HG02973 (cell line): ENCODE data around the gene THSD4.

ENCODE experiments used
- ATAC-seq: cut with Tn5 transposase; IDR thresholded peaks from one replicate; pipeline ENCODE4 v1.9.1; 2021; ENCODE audit warnings: moderate library complexity; ENCODE audit not compliant: unreplicated experiment

Gene THSD4

GRCh38 chr15:71756599-71757352 is 641.5 kb downstream of the THSD4 start:
- no peak for ATAC-seq

GRCh38 chr15:71757741-71758530 is 642.7 kb downstream of the THSD4 start:
- ATAC-seq: no peak

- no peak for ATAC-seq
These were observed 643.4 kb downstream of the THSD4 start for GRCh38 chr15:71758711-71759110.

- no peak for ATAC-seq
These were observed 645.6 kb downstream of the THSD4 start for GRCh38 chr15:71760852-71761251.

- no peak for ATAC-seq
These were observed 646.4 kb downstream of the THSD4 start for GRCh38 chr15:71761649-71762048.

GRCh38 chr15:71768184-71768583 is 652.9 kb downstream of the THSD4 start:
- no peak for ATAC-seq

GRCh38 chr15:71773206-71773859 is 658.1 kb downstream of the THSD4 start:
- no peak for ATAC-seq

GRCh38 chr15:71775856-71776255 is 660.6 kb downstream of the THSD4 start:
- no peak for ATAC-seq

- ATAC-seq: no peak
These were observed 661.0 kb downstream of the THSD4 start for GRCh38 chr15:71776304-71776703.

- ATAC-seq: no peak
These were observed 662.1 kb downstream of the THSD4 start for GRCh38 chr15:71777216-71777943.

- no peak for ATAC-seq
These were observed 664.0 kb downstream of the THSD4 start for GRCh38 chr15:71779073-71779797.

GRCh38 chr15:71780115-71780976 is 665.1 kb downstream of the THSD4 start:
- no peak for ATAC-seq

- ATAC-seq: no peak
These were observed 666.1 kb downstream of the THSD4 start for GRCh38 chr15:71781179-71781964.

- no peak for ATAC-seq
These were observed 666.6 kb downstream of the THSD4 start for GRCh38 chr15:71781965-71782265.

- no peak for ATAC-seq
These were observed 667.3 kb downstream of the THSD4 start for GRCh38 chr15:71782422-71783165.

- no peak for ATAC-seq
These were observed 669.4 kb downstream of the THSD4 start for GRCh38 chr15:71784719-71785118.

GRCh38 chr15:71785996-71786395 is 670.7 kb downstream of the THSD4 start:
- no peak for ATAC-seq

GRCh38 chr15:71786673-71787072 is 671.4 kb downstream of the THSD4 start:
- ATAC-seq: no peak
